ENCODE data around the gene NRG3. TPM values are rescaled to one million over a fixed set of nuclear protein-coding genes. Genes with fewer than 3 reads are reported as not detected.

NRG3 gene
- total RNA-seq, 2 experiments from 2014 or later: not detected

DNA sequence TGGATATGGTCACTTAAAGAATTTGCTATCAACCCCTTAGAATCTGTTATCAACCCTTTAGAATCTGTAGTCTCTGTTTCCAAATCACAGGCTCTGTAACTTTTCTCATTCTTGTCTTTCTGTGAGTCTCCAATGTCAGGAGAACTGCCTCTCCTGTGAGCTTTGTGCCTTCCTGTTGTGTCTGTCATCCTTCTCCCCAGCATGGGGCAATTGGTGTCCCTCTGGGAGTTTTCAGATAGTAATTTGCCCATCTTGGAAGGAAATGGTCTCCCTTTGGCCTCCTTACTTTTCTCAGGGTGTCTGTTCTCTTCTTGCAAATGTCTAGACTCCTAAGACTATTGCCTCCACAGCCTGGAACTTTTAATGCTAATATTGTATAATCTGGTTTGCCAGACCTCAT, 521.9 kb downstream of the NRG3 start:
- DNase-seq (no peak), ATAC-seq (no peak)
- H3K9me3 Mint-ChIP-seq (ENCODE audit: low read depth): peaks cover 13% of the 10 kb centered on the region
- H3K27me3 Mint-ChIP-seq: no peaks in the 10 kb centered on the region
- H3K4me1 Mint-ChIP-seq: no peaks in the 10 kb centered on the region
- H3K4me3 Mint-ChIP-seq: no peak overlapping the region
- H3K36me3 Mint-ChIP-seq: no peaks in the 10 kb centered on the region
- CTCF ChIA-PET: no interaction called here
- no peak overlapping the region for H3K27ac Mint-ChIP-seq

DNA sequence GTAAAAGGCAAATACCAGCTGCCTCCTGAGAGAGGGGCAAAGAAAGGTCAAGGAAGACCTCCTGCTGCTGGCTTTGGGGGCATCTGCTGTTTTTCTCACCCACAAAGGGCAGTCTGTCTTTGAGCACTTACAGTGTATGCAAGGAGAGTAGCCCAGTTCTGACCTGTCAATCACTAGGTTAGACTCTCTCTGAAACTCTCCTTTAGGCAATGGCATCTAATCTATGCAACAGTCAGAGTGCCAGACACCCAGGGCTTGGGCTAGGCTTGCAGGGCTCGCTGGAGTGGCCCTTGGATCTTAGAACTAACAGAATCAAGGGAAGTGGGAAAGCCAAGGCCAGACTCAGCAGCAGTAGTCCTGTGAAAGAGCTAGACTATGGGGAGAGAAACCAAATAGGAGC, 522.9 kb downstream of the NRG3 start:
- peaks cover 13% of the 10 kb centered on the region for H3K9me3 Mint-ChIP-seq (ENCODE audit: low read depth)
- H3K4me1 Mint-ChIP-seq: no peaks in the 10 kb centered on the region
- no peaks in the 10 kb centered on the region for H3K27me3 Mint-ChIP-seq
- CTCF ChIA-PET: no interaction called here
- H3K36me3 Mint-ChIP-seq: no peaks in the 10 kb centered on the region
- DNase-seq (no peak), ATAC-seq (no peak)
- no peak overlapping the region for H3K27ac Mint-ChIP-seq
- no peak overlapping the region for H3K4me3 Mint-ChIP-seq

DNA sequence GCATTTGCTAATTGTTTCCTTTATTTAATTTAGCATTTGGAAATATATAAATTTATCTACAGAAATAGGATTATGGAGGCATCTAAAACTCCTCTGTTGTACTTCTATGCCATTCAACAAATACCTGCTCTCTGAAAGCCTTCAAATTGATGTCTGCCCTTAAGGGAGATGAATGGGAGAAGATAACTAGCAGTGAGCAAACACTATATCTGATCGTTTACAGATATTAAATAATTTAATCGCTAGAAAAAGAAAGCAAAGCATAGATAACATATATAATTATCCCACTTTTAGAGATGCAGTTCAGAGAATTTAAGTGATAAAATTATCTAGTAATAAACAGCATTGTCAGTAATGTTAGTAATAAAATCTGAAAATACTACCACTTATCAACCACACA, 524.9 kb downstream of the NRG3 start:
- Mint-ChIP-seq H3K4me3 (no peak overlapping the region), H3K4me1 (no peaks in the 10 kb centered on the region), H3K27me3 (no peaks in the 10 kb centered on the region), H3K36me3 (no peaks in the 10 kb centered on the region), H3K27ac (no peak overlapping the region), H3K9me3 (ENCODE audit: low read depth) (peaks cover 6% of the 10 kb centered on the region)
- CTCF ChIA-PET: no interaction called here
- ATAC-seq (no peak), DNase-seq (no peak)

DNA sequence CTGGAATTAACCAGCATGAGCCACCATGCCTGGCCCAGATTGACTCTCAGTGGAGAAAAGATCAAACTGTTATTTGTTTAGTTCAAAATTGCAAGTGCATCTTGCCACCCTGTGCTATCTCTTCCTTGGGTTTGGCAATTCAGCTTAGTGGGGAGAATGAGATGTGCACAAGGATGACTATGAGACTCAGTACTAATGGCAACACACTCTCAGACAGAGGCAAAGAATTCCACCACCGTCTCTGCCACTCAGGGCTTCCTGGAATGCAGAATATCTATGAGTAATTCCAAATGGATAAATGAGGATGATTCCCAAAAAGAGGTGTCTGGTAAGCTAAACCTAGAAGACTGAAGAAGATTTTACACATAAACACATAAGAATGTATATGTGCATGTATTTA, 525.8 kb downstream of the NRG3 start:
- no peak overlapping the region for H3K4me3 Mint-ChIP-seq
- no peaks in the 10 kb centered on the region for H3K27me3 Mint-ChIP-seq
- no peaks in the 10 kb centered on the region for H3K4me1 Mint-ChIP-seq
- no peaks in the 10 kb centered on the region for H3K36me3 Mint-ChIP-seq
- no peak overlapping the region for H3K27ac Mint-ChIP-seq
- no peak for ATAC-seq
- no peak for DNase-seq
- H3K9me3 Mint-ChIP-seq (ENCODE audit: low read depth): peaks cover 8% of the 10 kb centered on the region
- CTCF ChIA-PET: no interaction called here

DNA sequence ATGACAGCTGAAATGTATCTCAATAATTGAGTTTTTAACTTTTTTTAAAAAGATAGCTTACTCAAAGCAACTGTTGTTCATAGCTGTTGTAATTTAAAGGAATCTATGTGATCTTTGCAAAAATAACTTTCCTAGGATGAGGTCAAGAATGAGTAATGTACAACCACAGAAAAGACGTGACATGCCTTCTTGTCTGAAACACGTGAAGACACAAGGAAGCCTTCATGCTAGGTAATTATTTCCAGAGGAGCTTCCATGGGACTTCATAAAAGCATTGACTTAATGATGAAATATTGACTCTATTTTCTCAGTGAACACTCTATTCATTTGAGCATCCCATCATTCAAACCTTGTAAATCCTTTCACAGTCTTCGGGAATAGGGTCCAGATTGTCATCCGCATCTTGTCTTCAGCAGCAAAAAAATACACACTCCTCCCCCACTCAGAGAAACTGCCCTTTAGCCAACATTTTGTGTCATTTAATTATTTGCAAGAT, 528.0 kb downstream of the NRG3 start:
- Mint-ChIP-seq H3K27ac (no peak overlapping the region), H3K4me1 (no peaks in the 10 kb centered on the region), H3K4me3 (no peak overlapping the region), H3K27me3 (no peaks in the 10 kb centered on the region), H3K9me3 (ENCODE audit: low read depth) (peaks cover 4% of the 10 kb centered on the region), H3K36me3 (no peaks in the 10 kb centered on the region)
- DNase-seq: no peak
- ATAC-seq: no peak
- CTCF ChIA-PET: no interaction called here

DNA sequence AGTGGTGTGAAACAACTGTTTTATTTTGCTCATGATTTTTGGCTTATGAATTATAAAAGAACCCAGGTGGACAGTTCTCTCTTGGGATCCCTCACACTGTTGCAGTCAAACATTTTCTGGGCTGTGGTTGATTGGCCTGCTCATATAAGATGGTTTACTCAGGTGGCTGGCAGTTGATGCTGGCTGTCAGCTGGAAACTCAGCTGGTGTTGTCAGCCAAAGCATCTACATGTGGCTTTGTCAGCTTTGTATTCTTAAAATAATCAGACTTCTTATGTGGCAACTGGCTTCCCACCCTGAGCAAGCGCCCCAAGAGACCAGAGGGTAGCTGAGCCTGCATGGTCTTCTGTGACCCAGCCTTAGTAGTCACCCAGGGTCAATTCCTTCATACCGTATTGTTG, 534.7 kb downstream of the NRG3 start:
- Mint-ChIP-seq H3K27me3 (no peaks in the 10 kb centered on the region), H3K27ac (no peak overlapping the region), H3K4me3 (no peak overlapping the region), H3K36me3 (no peaks in the 10 kb centered on the region), H3K9me3 (ENCODE audit: low read depth) (peaks cover 2% of the 10 kb centered on the region), H3K4me1 (no peaks in the 10 kb centered on the region)
- CTCF ChIA-PET: no interaction called here
- DNase-seq: no peak
- no peak for ATAC-seq

DNA sequence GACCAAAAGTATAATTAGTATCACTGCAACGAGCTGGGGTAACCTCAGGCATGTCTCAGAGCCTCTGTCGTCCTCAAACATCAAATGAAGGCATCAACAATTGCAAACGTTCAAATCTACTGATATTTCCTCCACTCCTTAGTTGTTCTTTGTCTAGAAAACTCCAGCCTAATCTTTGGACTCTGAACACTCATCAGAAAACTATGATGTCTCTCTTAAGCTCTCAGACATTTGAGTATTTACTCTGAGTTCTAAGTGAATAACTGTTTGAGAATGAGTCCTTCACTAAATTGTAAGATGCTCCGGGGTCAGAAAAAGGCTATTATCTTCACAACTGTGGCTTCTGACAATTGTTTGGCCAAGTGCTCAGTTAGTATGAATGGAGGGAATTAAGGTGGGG, 536.4 kb downstream of the NRG3 start:
- Mint-ChIP-seq H3K27me3 (no peaks in the 10 kb centered on the region), H3K4me1 (no peaks in the 10 kb centered on the region), H3K36me3 (no peaks in the 10 kb centered on the region), H3K9me3 (ENCODE audit: low read depth) (no peaks in the 10 kb centered on the region), H3K4me3 (no peak overlapping the region), H3K27ac (no peak overlapping the region)
- CTCF ChIA-PET: no interaction called here
- DNase-seq: no peak
- ATAC-seq: no peak

DNA sequence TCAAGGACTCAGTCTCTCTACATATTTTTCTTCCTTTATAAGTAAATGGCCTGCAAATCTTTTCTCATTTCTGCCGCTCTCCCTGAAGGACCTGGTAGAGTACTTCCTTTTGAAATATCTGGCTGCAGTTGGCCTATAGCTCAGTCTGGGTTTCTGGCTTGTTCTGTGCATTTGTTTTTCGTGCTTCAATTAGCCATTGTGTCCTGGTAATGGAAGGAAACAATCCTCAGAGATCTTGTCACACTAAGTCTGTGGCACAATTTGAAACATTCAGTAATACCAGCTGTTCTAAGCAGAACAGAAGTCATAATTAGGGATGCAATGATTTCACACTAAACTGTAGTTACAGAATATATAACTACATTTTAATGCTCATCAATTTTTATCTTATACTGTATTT, 545.0 kb downstream of the NRG3 start:
- CTCF ChIA-PET: no interaction called here
- no peaks in the 10 kb centered on the region for H3K27me3 Mint-ChIP-seq
- H3K36me3 Mint-ChIP-seq: no peaks in the 10 kb centered on the region
- no peak overlapping the region for H3K27ac Mint-ChIP-seq
- ATAC-seq (no peak), DNase-seq (no peak)
- H3K9me3 Mint-ChIP-seq (ENCODE audit: low read depth): no peaks in the 10 kb centered on the region
- H3K4me1 Mint-ChIP-seq: no peaks in the 10 kb centered on the region
- H3K4me3 Mint-ChIP-seq: no peak overlapping the region

DNA sequence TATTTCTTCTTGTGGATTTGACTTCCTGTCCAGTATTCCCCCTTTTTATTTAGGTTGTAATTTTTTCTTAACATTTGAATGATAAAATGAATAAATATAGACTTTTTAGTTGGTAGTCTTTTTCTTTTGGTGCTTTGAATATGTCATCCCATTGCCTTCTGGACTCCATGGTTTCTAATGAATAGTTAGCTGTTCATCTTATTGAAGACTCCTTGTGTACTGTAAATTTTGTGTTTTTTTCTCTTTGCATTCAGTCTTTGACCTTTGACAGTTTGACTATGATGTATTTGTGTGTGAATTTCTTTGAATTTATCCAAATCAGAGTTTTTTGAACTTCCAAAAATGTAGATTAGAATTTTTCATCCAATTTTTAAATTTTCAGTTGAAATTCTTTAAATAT, 554.3 kb downstream of the NRG3 start:
- H3K36me3 Mint-ChIP-seq: no peaks in the 10 kb centered on the region
- no peak overlapping the region for H3K27ac Mint-ChIP-seq
- H3K27me3 Mint-ChIP-seq: no peaks in the 10 kb centered on the region
- H3K4me3 Mint-ChIP-seq: no peak overlapping the region
- DNase-seq: no peak
- no peaks in the 10 kb centered on the region for H3K4me1 Mint-ChIP-seq
- H3K9me3 Mint-ChIP-seq (ENCODE audit: low read depth): peaks cover 23% of the 10 kb centered on the region
- ATAC-seq: no peak
- CTCF ChIA-PET: no interaction called here

DNA sequence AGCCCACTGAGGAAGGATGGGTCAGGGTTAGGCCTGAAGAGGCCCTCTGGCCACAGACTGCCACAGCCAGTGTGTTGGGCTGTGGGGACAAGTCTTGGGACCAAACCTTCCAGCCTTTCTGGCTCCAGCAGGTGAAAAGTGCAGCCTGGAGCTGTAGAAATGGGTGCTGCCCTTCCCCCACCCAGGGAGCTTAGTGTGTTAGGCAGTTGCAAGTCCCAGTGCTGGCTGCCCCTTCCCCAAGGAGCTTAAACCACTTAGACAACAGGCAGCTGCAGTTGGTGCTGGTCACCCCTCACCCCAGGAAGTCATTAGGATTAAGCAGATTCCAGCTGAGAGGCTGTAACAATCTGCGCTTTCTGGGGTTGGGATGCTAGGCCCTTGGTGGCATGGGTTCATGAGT, 563.3 kb downstream of the NRG3 start:
- H3K9me3 Mint-ChIP-seq (ENCODE audit: low read depth): peaks cover 6% of the 10 kb centered on the region
- no peak overlapping the region for H3K27ac Mint-ChIP-seq
- DNase-seq (no peak), ATAC-seq (no peak)
- CTCF ChIA-PET: no interaction called here
- no peaks in the 10 kb centered on the region for H3K36me3 Mint-ChIP-seq
- H3K4me1 Mint-ChIP-seq: no peaks in the 10 kb centered on the region
- no peaks in the 10 kb centered on the region for H3K27me3 Mint-ChIP-seq
- no peak overlapping the region for H3K4me3 Mint-ChIP-seq

DNA sequence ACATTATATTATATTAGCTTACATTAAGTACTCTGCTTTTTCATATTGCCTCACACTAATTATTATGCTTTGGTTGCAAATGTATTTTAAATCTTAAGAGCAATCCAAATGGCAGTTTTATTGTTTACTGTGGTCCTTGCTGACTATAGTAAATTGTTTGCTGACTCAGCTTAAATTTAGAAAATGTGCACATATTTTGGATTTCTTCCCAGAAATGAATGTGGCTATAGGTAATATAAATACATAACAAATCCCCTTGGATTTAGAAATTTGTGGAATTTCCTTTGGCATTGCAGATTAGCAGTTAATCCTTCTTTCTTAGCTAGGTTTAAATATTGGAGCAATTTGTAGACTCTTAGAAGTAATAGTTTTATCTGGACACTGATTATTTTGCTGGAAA, 565.8 kb downstream of the NRG3 start:
- no peak overlapping the region for H3K27ac Mint-ChIP-seq
- H3K36me3 Mint-ChIP-seq: no peaks in the 10 kb centered on the region
- no peak overlapping the region for H3K4me3 Mint-ChIP-seq
- CTCF ChIA-PET: no interaction called here
- no peaks in the 10 kb centered on the region for H3K4me1 Mint-ChIP-seq
- peaks cover 6% of the 10 kb centered on the region for H3K9me3 Mint-ChIP-seq (ENCODE audit: low read depth)
- ATAC-seq (no peak), DNase-seq (no peak)
- H3K27me3 Mint-ChIP-seq: no peaks in the 10 kb centered on the region

DNA sequence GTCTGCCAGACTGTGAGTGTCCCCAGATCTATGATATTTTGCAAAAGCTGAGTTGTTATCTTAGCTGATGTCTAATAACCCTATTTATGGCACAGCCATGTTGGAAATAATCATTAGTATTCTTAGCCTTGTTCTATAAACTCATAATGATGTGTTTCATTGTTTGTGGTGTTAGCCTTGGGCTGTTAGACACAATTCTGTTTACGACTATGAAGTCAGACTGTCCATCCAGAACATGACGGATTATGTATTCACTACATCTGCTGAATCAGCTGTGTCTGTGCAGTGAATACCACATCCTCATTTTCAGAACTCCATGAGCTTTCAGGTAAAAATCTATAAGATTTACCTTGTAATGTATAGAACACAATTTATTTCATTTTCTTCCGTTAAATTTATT, 577.1 kb downstream of the NRG3 start:
- DNase-seq (no peak), ATAC-seq (no peak)
- CTCF ChIA-PET: no interaction called here
- Mint-ChIP-seq H3K27me3 (no peaks in the 10 kb centered on the region), H3K36me3 (no peaks in the 10 kb centered on the region), H3K4me1 (no peaks in the 10 kb centered on the region), H3K9me3 (ENCODE audit: low read depth) (peaks cover 4% of the 10 kb centered on the region), H3K4me3 (no peak overlapping the region), H3K27ac (no peak overlapping the region)

DNA sequence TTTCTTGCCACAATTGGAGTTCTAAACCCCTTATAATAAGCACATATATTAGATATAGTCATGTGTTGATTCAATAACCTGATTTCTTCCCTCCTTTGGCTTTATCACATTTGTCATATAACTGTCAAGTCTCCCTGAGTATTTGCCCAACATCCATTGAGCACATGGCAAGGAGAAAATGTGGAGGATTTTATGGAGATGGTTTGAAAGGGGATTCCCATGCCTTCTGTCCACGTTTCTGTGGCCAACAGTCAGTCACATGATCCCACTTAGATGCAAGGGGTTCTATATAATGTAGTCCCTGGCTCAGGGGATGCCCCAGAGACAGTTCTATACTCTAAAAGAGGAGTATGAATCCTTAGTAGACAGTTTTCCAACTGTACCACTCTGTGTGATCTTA, 577.7 kb downstream of the NRG3 start:
- CTCF ChIA-PET: no interaction called here
- no peak overlapping the region for H3K4me3 Mint-ChIP-seq
- H3K27me3 Mint-ChIP-seq: no peaks in the 10 kb centered on the region
- H3K4me1 Mint-ChIP-seq: no peaks in the 10 kb centered on the region
- DNase-seq (no peak), ATAC-seq (no peak)
- H3K36me3 Mint-ChIP-seq: no peaks in the 10 kb centered on the region
- no peak overlapping the region for H3K27ac Mint-ChIP-seq
- peaks cover 4% of the 10 kb centered on the region for H3K9me3 Mint-ChIP-seq (ENCODE audit: low read depth)

DNA sequence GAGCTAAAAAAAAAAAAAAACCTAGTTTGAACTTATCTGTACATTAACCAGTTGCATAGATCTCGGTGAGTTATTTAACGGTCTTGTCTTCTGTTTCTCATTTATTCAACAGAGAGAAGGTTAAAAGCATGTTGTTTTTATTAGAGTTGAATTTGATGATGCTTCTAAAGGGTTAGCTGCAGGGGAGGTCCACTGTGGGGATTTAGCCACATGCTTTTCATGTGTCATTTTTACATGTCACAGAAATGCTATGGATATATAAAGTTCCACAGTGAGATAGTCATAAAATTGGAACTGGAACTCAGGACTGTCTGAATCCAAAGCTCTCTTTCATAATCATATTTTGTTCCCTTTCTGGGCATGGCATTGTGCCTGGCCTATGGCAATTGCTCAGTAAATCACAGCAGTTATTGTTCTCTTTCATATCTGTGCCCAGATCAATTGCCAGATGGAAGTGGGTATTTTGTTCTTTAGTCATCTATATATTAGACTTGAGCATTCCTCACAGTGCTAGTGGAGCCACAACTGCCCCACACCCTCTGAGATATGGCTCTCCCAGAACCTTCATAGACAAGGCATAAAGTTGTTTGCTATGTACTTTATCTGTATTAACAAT, 578.8 kb downstream of the NRG3 start:
- no peak overlapping the region for H3K4me3 Mint-ChIP-seq
- ATAC-seq (no peak), DNase-seq (no peak)
- H3K9me3 Mint-ChIP-seq (ENCODE audit: low read depth): peaks cover 4% of the 10 kb centered on the region
- H3K36me3 Mint-ChIP-seq: no peaks in the 10 kb centered on the region
- no peaks in the 10 kb centered on the region for H3K27me3 Mint-ChIP-seq
- H3K4me1 Mint-ChIP-seq: no peaks in the 10 kb centered on the region
- CTCF ChIA-PET: no interaction called here
- H3K27ac Mint-ChIP-seq: no peak overlapping the region

DNA sequence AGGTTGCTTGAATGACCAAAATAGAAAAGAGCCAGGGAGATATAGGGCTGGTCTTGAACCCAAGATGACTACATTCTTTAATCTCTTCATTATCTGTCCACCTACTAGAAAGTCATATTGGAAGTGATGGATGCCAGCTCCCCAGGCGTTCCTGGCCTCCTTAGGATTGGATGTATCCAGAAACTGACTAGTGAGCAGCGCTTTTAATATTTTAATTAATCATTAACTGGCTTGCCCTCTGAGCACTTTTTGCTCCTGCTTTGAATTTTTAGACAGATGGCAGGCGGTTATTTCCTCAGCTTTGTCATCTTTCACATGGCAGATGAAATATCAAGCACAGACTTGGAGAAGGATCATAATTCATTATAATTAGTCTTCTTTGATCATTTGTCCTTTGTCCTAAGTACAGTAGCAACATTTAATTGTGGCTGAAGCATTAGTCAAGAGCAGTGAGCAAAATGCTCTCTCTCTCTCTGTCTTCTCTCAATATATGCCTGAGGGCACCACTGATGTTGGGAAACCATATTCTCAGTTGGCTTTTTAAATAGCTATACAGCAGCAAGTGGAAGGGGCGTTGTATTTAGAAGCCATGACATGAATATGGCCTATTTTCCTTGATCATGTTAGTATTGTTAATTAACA, 588.0 kb downstream of the NRG3 start:
- H3K4me3 Mint-ChIP-seq: no peak overlapping the region
- DNase-seq (no peak), ATAC-seq (no peak)
- H3K4me1 Mint-ChIP-seq: no peaks in the 10 kb centered on the region
- CTCF ChIA-PET: no interaction called here
- H3K27me3 Mint-ChIP-seq: no peaks in the 10 kb centered on the region
- no peak overlapping the region for H3K27ac Mint-ChIP-seq
- H3K9me3 Mint-ChIP-seq (ENCODE audit: low read depth): peaks cover 13% of the 10 kb centered on the region
- no peaks in the 10 kb centered on the region for H3K36me3 Mint-ChIP-seq
